GM19240 (cell line): ENCODE data around the gene TEX26.
"Not testable (repeated sequence)": the region's sequence is repeated elsewhere in the genome, so short reads cannot be mapped to it uniquely, and the experiment has no call there.

Experiments
- DNase-seq: peaks from one replicate; pipeline ENCODE4 v3.0.0; 2011; ENCODE audit warnings: low spot score; ENCODE audit not compliant: insufficient read length

The TEX26 gene

DNA sequence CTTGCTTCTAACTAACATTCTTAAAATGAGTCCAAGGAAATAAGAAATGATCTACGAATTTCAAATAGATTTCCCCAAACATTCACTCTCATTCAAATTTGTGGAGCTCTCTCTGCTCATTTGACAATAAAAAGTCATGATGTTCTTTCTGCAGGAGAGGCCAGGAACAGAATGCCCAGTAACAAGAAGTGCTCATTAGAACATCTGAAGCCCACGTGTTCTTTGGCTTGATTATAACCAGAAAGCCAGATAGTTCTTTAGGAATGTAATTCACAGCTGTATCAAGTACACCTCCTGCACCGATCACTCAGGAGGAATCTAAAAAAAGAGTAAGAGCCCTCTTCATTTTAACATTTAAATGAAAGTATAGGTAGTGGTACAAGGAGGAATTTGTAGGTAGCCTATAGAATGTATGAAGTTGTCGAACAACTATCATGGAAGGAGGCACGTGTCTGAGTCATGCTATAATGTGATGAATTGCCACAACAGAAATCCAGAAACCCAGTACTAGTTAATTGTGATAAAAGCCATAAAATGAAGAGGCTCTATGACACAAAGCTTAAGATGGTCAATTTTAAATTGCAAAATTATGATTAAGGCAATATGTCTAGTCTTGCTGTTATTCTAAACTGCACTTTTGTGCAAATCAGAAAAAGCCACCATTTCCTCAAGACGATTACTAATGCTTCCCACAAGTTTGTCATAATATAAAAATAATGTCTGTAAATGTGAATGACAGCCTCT is 13.6 kb upstream of the TEX26 start:
- DNase-seq, result no peak

DNA sequence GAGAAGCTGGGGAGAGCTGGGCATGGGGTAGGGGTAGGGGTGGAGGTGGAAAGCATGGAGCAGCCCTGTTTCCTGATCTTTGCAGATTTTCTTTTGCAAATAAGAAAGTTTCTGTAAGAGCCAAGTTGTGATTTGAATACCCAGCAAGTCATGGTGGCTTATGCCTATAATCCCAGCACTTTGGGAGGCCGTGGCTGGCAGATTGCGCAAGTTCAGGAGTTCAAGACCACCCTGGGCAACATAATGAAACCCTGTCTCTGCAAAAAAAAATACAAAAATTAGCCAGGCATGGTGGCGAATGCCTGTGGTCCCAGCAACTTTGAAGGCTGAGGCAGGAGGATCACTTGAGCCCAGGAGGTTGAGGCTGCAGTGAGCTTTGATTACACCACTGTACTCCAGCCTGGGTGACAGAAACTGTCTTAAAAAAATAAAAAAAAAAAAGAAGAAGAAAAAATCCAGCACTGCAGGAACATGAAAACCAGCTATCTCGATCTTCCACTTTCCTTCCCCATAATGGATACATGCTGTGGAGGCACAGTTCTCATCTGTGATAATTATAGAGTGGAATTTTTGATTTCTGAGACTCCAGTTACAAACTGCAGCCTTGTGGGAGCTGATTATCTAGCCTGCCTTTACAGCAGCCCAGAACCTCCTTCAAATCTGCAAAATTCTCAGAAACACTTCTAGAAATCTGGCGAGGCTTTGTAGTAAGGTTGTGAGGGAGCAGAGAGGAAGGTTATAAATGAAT is 12.1 kb upstream of the TEX26 start:
- no peak for DNase-seq

DNA sequence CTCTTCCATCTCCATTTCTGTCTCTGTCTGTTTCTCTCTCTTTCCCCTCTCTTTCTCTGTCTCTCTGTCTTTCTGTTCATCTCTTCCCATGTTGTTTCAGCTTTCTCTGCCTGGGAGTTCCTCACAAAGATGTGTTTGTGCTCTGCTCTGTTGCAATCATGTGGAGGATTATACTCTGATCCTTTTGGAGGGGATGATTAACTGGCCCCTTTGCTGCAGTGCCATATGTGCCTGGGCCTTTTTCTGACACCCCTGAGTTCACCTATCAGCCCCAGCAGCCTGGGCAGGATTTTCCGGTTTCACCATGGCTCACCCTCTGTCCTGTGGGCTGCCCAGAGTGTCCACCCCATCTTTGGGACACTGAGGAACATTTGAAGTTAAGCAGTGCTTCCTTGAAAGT is 9.0 kb upstream of the TEX26 start:
- DNase-seq, result no peak

DNA sequence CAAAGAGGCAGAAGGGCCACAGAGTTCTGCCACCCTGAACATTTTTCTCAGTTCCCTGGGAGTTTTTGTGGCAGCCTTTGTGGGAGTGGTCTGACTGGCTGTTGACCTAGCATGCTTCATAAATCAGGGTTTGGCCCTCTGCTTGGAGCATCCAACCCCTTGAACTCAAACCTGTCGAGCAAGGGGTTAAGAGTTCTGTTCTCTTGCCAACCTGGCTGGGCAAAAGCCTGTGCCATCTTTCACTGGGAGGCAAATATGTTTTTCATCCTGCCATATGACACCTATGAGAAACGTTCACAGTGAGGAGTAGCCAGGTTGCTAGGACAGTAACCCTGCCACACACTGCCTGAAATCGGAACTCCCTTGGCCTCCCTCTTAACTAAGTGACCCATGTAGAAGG is 7.7 kb upstream of the TEX26 start:
- DNase-seq, result no peak

DNA sequence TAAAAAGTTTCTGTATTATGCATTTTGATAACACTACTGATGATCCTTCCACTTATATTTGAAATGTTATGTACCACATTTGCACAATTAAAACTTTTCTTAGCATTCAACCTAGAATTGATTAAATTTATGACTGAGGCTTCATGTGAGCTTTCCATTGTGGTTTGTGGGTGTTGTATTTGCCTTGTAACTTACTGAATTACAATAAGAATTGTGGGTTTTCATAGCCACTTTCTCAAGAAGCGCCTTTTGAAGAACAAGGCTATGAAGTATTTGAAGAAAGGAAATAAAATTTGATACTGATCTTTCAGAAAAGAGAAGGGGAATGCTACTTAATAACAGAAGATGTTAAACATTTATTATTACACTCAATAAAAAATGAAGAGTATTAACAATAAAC is 7.0 kb upstream of the TEX26 start:
- DNase-seq, result no peak

DNA sequence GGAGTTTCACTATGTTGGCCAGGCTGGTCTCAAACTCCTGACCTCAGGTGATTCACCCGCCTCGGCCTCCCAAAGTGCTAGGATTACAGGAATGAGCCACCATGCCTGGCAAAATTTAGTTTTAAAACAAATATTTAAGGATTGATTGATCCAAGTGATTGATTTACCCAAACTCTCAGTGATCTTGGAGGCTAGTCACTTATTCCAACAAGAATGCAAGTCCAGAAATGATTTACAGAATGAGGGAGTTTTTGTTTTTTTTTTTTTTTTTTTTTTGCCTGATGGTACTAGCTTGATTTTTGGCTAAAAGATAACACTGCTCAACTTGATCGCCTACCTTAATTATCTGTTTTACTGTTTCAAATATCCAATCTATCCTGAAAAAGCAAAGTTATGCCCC is 5.7 kb upstream of the TEX26 start:
- DNase-seq, result no peak

DNA sequence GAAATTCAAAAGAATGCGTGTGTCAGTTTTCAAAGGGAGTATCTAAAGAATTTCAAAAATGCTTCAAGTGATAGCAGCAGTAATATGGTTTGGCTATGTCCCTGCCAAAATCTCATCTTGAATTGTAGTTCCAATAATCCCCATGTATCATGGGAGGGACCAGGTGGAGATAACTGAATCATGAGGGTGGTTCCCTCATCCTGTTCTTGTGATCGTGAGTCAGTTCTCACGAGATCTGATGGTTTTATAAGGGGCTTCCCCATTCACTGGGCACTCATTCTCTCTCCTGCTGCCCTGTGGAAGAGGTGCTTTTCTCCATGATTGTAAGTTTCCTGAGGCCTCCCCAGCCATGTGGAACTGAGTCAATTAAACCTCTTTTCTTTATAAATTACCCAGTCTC is 5.3 kb upstream of the TEX26 start:
- DNase-seq, result not testable (repeated sequence)

DNA sequence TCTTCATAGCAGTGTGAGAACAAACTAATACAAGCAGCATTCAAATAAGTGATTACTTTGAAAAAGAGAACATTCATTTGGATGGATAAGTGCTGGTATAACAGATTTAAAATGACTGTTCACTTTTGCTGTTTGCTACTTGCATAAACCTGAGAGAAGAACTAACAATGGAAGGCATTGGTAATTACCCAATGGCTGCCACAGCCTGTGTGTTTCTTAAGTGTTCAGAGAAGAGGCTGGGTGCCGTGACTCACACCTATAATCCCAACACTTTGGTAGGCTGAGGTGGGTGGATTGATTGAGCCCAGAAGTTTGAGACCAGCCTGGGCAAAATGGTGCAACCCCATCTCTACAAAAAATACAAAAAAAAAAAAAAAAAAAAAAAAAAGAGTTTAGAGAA is 4.9 kb upstream of the TEX26 start:
- DNase-seq, result no peak

DNA sequence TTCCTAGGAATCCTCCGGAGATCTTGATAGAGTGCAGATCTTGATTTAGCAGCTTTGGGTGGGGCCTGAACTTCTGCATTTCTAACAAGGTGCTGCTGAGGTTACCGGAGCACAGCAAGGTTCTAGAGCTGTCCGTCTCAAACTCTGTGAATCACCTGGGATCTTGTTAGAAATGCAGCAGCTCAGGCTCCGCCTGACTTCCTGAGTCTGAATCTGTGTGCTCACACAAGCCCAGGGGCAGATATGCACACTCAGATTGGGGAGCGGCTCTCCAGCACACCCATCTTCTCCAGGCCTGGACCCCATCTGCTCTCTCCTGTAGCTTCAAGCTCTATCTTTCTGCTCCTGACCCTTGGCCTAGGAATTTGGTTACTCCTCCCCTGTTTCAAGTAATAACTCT is 3.5 kb upstream of the TEX26 start:
- DNase-seq, result no peak

DNA sequence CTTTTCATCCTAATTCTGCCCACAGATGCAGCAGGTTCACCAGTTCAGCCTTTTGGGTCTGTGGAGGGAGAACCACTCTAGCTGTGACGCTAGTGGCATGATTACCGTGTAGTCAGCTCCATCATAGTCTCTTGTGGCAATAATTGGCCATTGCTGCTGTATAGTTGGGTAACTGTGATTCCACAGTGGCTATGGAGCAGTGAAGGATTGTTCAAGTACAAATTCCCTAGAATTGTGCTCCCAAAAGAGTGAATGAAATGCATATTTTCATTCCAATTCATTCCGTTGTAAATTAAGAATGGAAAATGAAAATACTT is 856 bp downstream of the TEX26 start:
- no peak for DNase-seq

DNA sequence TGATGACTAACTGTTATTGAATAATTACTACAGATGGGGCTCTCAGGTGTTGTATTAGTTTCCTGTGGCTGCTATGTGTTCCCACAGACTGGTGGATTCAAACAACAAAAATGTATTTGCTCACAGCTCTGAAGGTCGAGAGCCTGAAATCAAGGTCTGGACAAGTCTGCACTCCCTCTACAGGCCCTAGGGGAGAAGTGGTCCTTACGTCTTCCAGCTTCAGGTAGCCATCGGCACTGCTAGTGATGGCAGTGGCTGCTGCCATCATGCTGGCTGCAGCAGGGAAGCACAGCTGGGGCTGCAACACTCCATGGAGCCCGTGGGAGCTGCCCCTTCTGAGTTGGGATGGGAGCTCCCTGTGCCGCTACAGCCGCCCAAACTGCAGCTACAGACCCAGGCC is 1.9 kb downstream of the TEX26 start:
- no peak for DNase-seq

DNA sequence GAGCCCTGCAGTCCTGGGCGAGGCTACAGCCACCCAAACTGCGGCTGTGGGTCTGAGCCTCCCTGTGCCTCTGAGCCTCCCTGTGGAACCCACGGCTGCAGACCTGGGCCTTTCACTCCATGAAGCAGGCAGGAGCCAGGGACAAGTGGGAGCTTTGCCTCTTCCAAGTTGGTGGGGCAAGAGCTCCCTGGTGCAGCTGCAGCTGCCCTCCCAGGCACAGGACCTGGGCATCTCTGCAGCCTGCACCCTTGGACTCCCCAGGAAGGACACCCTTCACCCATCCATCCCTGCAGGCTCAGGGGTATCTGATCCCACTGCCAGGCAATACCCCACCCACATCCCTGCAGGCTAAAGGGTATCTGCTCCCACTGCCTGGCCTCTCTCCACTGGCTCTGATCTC is 2.3 kb downstream of the TEX26 start:
- no peak for DNase-seq

DNA sequence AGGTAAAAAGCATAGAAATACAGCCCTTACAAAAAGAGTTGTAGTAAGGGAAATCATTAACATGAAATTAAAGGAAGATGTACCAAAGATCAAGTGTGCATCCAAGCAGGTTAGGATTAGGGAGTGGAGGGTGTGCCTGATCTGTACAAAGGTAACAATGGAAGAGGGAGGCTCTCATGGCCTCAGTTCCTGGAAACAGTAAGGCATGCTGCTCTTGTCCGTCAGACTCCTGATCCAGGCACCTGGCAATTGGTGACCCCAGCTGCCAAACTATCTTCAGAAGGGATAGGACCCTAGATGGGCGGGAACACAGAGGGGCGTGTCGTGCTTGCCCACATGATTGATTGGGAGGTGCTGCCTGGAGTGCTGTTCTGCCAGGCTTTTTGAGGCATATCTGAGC is 4.5 kb downstream of the TEX26 start:
- DNase-seq, result no peak

DNA sequence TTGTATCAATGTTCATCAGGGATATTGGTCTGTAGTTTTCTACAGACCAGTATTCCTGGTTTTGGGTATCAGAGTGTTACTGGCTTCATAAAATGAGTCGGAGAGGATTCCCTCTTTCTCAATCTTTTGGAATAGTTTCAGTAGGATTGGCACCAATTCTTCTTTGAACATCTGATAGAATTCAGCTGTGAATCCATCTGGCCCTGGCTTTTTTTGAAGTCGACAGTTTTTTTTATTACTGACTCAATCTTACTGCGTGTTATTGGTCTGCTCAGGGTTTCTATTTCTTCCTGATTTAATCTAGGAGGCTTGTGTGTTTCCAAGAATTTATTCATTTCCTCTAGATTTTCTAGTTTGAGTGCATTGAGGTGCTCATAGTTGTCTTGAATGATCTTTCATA is 11.4 kb downstream of the TEX26 start:
- no peak for DNase-seq

DNA sequence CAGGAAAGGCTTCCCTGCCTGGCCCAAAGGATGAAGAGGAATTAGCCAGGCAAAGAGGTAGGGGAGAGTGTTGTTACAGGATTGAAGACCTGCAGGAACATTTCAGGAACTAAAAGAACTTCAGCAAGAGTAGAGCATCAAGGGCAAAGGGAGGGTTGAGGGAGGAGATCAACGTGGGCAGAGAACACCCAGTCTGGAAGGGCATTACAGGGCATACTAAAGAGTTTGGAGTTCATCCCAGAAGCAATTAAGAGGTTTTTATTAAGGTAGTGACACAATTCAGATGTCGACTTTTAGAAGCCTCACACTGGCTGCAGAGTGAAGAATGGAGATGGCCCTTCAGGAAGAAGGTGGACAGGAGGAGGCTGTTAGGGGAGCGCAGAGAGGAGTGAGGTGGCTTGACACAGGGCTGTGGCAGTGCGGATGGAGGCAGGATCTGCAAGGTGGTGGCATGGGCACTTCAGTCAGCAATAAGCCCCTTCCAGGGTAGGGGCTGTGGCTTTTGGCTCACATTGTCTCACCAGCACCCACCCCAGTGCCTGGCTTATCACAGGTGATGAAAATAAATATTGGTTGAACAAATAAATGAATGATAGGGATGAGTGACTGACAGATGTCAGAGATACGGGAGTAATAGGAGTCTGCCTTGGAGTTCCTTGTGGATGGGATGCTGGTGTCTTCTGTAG is 24.9 kb downstream of the TEX26 start:
- no peak for DNase-seq

DNA sequence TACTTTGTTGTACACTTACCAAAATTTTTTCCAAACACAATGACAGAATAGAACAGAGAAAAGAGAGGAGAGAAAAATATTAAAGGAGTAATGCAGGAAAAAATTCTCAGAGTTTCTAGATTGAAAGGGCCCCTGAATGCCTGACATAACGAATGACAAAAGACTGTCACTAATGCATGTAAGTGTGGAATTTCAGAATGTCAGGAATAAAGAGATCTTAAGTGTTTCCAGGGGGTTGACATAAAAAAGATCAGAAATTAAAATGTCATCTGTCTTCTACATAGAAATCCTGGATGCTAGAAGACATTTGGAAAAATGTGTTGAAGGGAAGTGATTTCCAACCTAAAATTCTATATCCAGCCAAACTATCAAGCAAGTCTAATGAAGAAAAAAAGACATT is 27.2 kb downstream of the TEX26 start:
- no peak for DNase-seq

DNA sequence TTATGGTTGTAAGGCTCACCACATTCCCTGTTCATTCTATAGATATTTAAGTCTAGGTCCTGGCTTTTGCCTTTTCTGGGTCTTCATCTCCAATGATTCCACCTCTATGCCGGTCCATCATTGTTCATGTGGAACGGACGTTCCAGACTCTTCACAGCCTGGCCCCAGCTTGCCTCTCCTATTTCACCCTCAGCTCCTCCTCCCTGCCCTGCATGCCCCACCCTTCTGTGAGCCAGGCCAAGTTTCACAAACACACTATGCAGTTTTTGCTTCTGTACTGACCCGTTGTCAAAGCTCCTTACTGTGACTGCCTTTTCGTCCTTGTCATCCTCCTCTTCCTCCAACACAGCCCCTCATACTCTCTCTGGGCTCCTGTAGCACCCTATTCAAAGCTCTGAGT is 31.3 kb downstream of the TEX26 start:
- DNase-seq, result no peak

DNA sequence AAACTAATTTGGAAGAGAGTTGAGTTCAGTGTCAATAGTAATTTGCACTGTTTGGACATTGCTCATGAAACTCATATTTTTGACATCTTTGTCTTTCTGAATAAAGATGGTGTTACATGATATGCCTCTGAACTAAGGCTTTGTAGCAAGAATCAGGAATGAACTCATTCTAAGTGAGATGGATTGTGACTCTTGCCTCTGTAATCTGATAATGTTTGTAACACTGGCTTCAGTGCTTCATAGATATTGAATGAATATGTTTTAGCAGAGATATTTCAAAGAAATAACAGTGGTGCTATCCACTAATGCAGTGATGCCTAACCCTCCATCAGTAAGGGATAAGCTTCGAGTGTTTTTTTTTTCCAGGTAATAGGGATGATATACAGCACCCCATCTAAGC is 32.9 kb downstream of the TEX26 start:
- no peak for DNase-seq

DNA sequence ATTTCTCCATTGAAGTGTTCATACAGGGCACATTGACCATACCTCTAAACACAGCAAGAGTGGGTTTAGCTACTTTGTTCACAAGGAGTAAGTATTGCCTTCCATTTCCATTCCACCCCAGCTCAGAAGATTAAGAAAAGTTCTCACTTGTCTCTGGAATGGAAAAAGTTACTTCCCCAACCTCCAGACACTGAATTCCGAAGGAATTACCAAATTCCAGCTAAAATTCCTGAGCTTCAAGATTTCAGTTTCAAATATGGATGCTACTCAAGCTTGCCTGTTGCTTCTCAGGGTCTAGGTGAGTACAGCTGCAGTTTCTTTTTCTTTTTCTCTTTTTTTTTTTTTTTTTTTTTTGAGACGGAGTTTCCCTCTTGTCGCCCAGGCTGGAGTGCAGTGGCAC is 33.6 kb downstream of the TEX26 start:
- no peak for DNase-seq

DNA sequence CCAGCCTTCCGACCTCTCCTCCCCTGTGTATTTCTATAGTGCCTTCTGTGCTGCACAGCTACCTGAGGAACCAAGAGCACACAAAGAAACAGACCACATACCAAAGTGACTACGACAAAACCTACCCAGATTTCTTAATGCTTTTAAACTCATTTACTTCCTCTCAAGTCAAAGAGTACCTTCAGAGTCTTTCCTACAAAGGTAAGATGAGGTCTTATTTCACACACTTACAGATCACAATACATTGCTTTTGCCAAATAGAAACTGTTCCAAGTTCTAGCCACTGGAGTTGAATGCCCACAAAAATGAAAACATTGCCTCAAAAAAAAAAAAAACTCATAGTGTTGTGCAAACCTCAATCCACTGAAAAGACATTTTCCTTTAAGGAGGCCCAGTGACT is 36.4 kb downstream of the TEX26 start:
- DNase-seq, result no peak

DNA sequence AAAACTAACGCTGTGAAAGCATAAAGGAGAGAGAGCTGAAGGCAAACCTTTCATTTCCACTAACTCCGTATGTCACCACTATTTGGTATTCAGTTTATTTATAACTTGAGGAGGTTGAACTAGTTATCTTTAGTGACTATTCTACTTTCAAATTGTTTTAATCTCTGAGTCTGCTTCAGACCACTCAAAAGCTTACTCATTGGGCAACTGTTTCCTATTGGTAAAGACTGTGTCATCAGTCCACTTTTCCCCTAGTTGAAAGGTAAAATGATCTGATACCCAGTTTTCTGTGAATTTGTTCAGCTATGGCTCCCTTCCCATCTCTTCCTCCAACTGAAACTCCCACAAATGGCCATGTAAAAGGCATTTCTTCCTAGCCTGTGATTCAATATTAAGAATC is 39.1 kb downstream of the TEX26 start:
- DNase-seq, result no peak

DNA sequence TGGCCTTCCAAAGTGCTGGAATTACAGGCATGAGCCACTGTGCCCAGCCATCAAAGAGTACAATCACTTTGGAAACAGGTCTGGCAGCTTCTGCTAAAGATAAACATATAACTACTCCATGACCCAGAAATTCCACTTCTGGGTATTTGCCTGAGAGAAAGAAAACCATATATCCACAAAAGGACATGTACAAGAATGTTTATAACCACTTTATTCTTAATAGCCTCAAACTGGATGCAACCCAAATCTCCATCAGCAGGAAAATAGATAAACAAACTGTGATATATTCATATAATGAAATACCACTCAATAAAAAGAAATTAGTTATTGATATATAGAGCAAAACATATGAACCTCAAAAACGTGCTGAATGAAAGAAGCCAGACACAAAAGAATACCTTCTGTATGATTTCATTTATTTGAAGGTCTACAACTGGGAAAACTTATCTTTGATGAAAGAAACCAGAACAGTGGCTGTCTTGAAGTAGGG is 40.5 kb downstream of the TEX26 start:
- no peak for DNase-seq

DNA sequence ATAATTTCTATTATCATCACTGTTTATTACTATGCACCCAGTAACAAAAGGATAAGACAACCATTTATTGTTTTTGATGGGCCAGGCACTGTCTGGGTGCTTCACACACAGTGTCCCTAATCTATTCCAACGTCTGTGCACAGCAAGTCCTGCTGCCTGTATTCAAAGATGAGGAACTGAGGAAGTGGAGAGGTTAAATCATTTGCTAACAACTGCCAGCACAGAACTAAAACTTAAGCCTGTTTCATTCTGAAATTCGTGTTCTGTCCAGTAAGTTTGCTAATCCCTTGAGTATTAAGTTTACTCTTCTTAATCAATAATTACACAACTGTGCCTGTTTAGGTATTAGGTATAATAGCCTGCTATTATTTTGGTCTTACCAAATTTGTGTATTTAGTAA is 41.9 kb downstream of the TEX26 start:
- no peak for DNase-seq
